Fibroblast of skin of left biceps (primary cell): Measurements from ENCODE around the gene SKI.

Experiments
- DNase-seq, 2 experiments: peaks; one replicate each; pipeline ENCODE4 v3.0.0-alpha.2; 2013; ENCODE audit warnings: low read depth in 2 of 2

Gene SKI

GRCh38 chr1:2352341-2352896 lies 124.3 kb downstream of the SKI start:
- no peak for DNase-seq

DNA sequence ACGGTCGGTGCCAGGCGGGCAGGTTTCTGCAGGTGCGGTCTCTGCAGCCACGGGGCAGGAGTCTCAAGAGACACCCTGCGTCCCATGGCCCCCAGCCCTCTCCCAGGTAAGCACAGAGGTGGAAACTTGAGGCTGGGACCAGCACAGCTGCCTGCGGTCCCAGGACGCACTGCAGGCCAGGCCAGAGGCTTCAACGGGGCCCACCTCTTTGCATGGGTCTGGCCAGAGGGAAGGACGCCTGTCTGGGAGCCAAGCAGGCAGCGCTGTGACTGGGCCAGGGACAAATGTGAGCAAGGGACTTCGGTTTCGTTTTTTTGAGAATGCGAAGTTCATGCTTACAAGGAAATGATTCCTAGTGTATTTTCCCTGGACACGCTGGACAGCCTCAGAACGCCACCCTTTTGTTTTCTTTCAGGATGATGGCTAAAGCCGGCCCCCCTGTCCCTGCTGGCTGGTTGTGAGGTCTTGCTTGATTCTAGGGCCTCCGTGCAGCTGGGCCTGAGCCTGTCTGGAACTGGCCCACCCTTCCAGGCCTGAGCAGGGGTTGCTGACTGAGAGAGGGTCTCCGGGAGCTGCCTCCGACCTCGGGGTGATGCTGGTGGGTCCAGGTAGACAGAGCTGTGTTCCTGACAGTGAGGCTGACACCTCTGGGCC lies 124.9 kb downstream of the SKI start:
- DNase-seq = no peak

DNA sequence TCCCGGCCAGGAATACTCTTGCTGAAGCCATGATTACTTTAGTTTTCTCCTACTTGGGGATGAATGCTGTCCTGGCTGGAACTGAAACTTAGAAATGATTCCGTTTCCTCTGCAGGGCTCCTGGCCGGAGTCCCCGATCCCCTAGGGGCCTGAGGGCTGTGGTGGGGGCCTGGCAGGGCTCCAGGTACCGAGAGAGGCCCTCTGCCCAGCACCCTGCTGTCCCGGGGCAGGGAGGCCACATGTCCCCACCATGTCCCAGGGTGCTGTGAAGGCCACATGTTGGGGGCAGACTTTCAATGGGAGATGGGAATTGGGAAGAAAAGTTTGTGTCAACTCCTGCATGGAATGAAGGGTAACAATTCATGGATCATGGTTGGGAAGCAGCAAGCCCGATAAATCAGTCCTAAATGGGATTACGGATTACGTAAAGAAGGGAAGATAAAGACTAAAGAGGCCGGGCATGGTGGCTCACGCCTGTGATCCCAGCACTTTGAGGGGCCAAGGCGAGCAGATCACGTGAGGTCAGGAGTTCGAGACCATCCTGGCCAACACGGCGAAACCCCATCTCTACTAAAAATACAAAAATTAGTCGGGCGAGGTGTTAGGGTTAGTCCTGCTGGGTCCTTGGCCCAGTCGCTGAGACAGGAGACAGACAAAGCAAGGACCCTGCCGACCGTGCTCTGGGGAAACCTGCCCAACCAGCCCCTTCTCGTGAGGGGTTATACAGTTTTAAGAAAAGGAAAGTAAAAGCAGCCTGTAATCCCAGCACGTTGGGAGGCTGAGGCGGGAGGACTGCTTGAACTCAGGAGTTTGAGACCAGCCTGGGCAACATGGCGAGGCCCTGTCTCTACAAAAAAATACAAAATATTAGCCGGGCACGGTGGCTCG lies 125.7 kb downstream of the SKI start:
- DNase-seq = no peak

DNA sequence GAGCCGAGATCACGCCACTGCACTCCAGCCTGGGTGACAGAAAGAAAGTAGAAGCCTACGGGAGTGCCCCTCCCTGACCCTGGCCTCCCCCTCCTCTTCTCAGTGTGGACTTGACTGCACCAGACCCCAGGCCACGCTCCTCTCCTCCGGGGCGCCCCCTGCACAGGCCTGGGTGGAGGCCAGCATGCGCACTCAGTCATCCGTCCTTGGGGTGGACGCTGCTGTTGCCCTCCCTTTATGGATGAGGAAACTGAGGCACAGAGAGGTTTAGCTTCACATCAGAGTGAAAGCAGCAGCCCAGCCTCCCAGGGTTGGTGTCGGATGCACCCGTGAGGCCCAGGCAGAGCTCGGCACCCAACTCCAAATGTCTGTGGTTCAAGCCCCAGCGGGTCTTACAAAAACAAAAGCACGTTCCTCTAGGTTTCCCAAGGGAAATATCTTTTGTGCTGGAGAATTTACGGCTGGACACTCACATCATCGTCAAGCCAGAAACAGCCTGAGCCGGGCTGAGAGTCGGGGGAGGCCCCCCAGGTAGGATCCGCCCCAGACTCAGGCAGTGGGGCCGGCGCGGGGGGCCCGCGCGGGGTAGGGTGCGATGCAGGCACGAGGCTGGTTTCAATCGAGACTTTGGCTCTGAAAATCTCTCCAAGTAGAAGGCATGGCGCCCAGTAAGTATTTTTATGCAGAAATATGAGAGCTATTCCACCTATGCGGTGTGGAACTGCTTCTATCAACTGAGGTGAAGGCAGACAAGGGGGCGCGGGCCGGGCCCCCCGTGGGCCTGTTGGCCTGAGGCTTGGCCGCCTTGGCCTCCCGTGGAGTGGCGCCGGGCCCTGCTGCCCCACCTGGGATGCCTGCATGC lies 126.6 kb downstream of the SKI start:
- DNase-seq = no peak

DNA sequence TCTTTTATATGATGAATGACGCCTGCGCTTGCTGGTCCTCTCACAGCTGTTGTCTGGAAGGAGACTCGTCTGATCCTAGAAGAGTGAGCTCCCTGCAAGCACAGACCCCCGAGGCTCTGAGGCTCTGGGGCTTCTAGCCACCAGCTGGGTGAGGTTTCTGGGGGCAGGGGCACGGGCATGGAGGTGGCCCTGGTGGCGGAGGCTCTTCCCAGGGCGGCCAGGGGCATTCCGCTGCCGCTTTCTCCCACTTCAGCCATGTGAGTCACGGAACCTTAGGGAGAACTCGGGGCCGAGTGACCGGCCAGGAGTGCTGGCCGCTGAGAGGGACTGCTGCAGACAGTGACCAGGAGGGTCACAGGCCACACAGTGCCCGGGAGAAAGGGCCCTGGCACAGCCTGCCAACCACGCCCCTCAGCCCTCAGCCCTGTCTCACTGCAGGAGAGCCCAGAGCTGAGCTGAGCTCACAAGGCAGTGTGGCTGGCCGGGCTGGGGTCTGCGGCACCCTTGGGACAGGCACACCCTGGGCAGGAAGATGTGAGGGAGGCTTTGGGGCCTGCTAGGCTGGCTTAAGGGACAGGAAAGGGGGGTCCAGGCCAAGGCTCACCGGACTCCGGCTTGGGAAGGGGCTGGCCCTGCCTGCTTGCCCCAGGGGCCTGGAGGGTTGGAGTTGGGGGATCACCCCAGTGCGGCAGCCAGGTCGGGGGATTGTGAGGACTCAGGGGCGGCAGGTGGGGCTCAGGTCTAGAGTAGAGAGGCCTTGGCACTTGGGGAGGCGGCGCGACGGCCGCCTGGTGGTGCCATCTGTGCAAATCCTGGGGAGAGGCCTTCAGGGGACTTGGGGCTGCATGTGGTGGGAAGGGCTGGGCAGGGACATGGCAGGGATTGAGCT lies 127.5 kb downstream of the SKI start:
- DNase-seq = no peak

GRCh38 chr1:2356401-2356800 lies 128.3 kb downstream of the SKI start:
- no peak for DNase-seq

DNA sequence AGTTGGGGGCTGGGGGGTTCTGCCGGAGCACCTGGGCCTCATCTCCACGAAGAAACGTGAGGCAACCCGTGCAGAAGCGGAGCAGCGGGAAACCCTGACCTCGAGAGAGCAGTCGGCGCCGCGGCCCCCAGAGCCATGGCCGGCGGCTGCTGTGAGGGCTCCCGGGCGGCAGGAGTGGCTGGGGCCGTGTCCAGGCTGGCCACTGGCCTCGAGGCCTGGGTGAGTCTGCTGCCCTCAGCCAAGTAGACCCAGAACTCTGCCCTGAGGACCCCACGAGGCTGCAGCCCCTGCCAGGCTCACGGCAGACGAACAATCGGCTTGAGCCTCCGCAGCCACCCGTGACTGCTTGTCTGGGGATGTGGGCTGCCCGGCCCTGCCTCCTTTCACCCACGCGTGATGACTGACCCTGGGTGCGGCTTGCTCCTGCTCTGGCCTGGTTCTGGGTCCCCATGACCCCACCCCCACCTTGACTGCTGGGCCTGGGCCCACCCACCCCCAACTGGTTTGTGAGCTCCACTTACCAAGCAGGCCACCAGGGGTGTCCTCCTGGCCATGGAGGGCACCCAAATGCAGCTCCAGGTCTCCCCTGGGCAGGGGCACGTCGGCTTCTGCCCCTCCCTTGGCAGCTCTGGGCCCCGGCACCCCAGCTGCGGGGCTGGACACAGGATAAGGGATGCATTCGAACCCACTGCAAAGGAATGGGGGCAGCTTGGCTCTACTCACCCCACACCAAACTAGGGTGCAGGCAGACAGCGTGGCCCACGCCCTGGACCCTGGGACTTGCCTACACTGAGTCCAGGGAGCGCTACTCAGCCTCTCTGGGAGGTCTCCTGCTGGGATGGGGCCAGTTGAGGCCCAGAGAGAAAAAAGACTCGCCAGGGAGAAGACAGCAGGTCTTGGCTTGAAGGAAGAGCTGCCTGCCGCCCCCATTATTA lies 129.1 kb downstream of the SKI start:
- DNase-seq = no peak

DNA sequence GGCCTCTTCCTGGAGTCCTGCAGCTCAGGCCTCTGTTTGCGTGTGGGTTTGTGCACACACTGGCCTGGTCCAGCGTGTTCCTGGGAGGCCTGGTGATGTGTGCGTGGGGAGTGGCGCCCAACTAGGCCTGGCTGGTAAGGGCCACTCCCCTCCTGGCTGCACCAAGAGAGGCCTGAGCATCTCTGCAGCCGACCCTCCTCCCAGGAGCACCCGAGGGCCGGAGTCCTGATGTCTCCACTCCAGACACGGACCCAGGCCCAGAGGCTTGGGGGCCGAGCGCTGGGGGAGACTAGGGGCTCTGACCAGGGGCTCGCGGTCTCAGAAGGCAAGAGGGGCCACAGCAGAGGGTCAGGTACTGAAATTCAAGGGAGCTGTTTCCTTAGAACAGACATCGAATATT lies 130.0 kb downstream of the SKI start:
- no peak for DNase-seq

DNA sequence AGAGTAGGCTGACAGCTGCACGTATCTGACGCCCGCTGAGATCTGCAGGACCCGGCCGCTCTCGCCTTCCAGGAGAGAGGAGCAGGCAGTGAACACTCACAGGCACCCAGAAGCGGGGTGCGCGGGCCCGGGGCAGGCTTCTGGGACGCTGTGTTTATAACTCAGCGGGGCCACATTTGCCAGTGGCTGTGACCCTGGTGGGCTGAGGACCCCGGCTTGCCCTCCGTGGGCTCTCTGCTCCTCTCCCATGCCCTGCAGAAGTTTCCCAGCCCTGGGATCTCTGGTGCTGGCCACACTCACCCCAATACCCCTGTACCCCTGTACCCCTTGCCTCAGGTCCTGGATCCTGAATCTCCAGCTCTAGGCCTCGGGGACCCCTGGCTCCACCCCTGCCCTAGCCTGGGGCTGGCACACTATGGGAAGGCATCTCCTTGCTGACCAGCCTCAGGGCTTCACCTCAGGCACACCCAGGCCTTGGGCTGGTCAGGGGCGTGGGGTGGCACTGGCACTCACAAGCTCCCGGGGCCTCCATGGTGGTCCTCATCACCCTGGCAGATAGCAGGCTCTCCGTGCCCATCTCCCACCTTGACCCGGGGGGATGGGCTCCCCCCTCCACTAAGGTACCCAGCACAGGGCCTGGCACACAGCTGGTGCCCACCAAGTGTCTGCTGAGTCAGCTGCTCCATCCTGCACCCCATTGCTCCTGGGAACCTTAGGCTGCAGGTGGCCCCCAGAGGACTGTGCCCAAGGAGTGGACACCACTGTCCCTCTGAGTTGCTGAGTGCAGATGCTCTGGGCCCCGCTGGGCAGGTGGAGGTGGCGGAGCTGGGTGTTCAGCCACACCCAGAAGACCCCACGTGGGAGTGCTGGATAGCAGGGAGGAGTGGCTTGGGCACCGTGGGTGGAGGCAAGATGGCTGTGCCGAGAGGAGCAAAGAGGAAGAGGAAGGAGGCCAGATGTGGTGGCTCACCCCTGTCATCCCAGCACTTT lies 130.8 kb downstream of the SKI start:
- no peak for DNase-seq
